HG02840 (cell line): ENCODE data around the gene ELMOD1.

Experiments used
- ATAC-seq: cut with Tn5 transposase; IDR thresholded peaks from one replicate; pipeline ENCODE4 v1.9.1; 2021; ENCODE audit warnings: mild to moderate bottlenecking, moderate library complexity, moderate number of reproducible peaks; ENCODE audit not compliant: unreplicated experiment, low FRiP score

Gene ELMOD1

GRCh38 chr11:107711861-107712755 is 121.2 kb downstream of the ELMOD1 start, which contains the start of gene SLN:
Gene SLN, minus strand, starts transcription at chr11:107712056.
- ATAC-seq = no peak

DNA sequence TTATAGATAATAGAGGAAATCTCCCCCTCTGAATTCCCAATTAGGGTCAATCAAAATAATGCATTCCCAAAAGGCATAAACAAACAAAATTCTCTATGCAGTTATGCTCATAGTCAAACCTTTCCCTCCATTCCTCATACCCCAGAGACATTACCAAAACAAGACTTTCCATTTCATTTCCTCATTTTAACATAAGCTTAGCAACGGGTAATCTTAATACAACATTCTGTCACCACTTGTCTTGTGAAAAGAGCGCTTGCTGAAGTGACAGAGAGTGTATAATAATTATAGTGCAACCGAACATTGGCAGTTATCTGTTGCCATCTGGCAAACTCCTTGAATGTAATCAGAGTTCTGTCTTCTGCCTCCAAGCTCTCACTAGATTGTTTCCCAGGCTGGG is 122.1 kb downstream of the ELMOD1 start:
- no peak for ATAC-seq
